Muscle layer of colon (tissue), 2 donors: Measurements from ENCODE around the gene EPHA2.
A peak's percentile ranks its signal among the peaks of the same experiment; 100 is the strongest.

ENCODE experiments used
- H3K27ac ChIP-seq: one replicate; pipeline ENCODE4 v1.7.0; 2013; ENCODE audit warnings: low read depth, mild to moderate bottlenecking, low read length, moderate library complexity
- H3K27me3 ChIP-seq, 2 donors: one replicate each; pipeline ENCODE4 v1.7.0; 2013; ENCODE audit warnings: low read length in 2 of 2, mild to moderate bottlenecking in 2 of 2; ENCODE audit not compliant: insufficient read depth in 2 of 2, control insufficient read depth in 1 of 2
- H3K36me3 ChIP-seq: one replicate; pipeline ENCODE4 v1.7.0; 2013; ENCODE audit warnings: mild to moderate bottlenecking, low read length; ENCODE audit not compliant: insufficient read depth
- H3K4me1 ChIP-seq: one replicate; pipeline ENCODE4 v1.7.0; 2013; ENCODE audit warnings: mild to moderate bottlenecking, low read length; ENCODE audit not compliant: insufficient read depth
- H3K4me3 ChIP-seq, 2 donors: one replicate each; pipeline ENCODE4 v1.7.0; 2013; ENCODE audit warnings: low read length in 2 of 2, low read depth in 1 of 2, mild to moderate bottlenecking in 1 of 2, moderate library complexity in 1 of 2
- H3K9ac ChIP-seq: one replicate; pipeline ENCODE4 v1.7.0; 2013; ENCODE audit warnings: low read length
- H3K9me3 ChIP-seq: one replicate; pipeline ENCODE4 v1.7.0; 2013; ENCODE audit warnings: mild to moderate bottlenecking, low read length
- donor health status: abdominal sarcoma.
- donor health status: Adenocarcinoma of cecum.

Gene EPHA2

GRCh38 chr1:16145662-16146278 is 10.1 kb downstream of the EPHA2 start:
- H3K4me1 ChIP-seq = peaks cover 48% of the 10 kb centered on the region
- no peaks in the 10 kb centered on the region for H3K9me3 ChIP-seq
- H3K4me3 ChIP-seq = peak overlapping the region; percentile 56 to 64
- peak overlapping the region; percentile 57 for H3K9ac ChIP-seq
- peak overlapping the region; percentile 73 for H3K27ac ChIP-seq
- H3K27me3 ChIP-seq = no peaks in the 10 kb centered on the region
- H3K36me3 ChIP-seq = peaks cover 6% of the 10 kb centered on the region

DNA sequence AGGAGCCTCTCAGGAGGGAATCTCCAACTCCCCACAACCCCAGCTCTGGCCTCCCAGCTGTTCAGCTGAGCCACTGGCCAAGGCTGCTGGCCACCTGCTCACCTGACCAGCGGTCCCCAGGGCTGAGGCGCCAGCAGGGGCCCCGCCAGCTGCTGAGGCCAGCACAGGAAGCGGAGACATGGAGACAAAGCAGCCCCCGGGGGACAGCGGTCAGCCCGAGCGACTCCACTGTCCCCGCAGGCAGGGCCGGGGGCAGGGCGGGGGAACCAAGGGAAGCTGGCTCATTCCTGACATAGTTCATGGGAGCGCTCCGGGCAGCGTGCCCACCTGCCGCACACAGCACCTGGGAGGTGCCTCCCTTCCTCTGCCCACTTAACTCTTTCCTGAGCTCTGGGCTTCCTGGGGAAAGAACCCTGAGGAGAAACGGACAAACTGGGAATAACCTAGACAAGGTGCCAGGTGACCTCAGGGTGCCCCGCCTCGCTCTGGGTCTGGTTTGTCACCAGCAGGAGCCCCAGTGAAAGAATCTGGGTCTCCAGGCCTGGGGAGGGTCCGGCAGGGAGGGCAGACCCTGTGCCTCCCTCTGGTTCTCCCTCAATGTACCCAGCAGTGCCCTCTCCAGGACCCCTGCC is 10.7 kb downstream of the EPHA2 start:
- no peaks in the 10 kb centered on the region for H3K27me3 ChIP-seq
- H3K4me3 ChIP-seq = peak overlapping the region; percentile 56 to 64
- H3K27ac ChIP-seq = peak overlapping the region; percentile 73
- peaks cover 6% of the 10 kb centered on the region for H3K36me3 ChIP-seq
- peaks cover 47% of the 10 kb centered on the region for H3K4me1 ChIP-seq
- H3K9me3 ChIP-seq = no peaks in the 10 kb centered on the region
- no peak overlapping the region for H3K9ac ChIP-seq

DNA sequence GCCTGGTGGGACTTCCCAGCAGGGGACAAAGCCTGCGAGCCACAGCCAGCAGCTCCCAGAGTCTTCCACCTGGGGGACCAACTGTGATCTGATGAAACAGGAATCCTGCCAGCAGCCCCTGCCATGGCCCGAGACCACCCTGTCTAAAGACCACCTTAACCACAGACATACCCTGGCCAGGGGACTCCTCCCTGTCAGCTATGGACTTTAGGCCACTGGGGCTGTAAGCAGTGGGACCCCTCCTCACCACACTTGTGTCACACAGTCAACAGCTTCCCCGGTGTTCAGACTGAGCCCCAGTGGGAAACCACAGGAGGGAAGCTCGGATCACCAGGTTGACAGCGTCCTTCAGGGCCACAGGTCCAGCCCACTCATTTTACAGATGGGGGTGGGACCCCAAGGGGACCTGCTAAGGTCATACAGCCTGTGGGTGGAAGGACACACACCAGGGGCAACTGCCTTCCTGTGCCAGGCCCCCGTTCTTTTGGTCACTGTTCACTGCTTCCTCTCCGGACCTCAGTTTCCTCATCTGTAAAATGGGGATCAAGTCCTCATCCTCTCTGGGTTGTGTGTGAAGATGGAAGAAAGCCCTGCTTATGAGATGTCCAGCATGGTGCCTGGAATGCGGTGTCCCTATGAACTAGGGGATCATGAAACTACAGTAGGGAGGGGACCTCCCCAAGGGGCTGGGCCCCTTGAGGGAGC is 11.4 kb downstream of the EPHA2 start:
- Histone ChIP-seq H3K4me1 (peaks cover 47% of the 10 kb centered on the region), H3K27me3 (no peaks in the 10 kb centered on the region), H3K9me3 (no peaks in the 10 kb centered on the region), H3K9ac (no peak overlapping the region), H3K27ac (no peak overlapping the region), H3K36me3 (peaks cover 6% of the 10 kb centered on the region), H3K4me3 (no peak overlapping the region)

- Histone ChIP-seq H3K36me3 (peaks cover 6% of the 10 kb centered on the region), H3K4me3 (no peak overlapping the region), H3K4me1 (peaks cover 47% of the 10 kb centered on the region), H3K27ac (no peak overlapping the region), H3K9ac (no peak overlapping the region), H3K9me3 (no peaks in the 10 kb centered on the region), H3K27me3 (no peaks in the 10 kb centered on the region)
These were observed 12.1 kb downstream of the EPHA2 start for GRCh38 chr1:16143566-16144324.

- H3K36me3 ChIP-seq = peaks cover 6% of the 10 kb centered on the region
- no peaks in the 10 kb centered on the region for H3K27me3 ChIP-seq
- H3K9me3 ChIP-seq = no peaks in the 10 kb centered on the region
- H3K27ac ChIP-seq = no peak overlapping the region
- H3K4me3 ChIP-seq = no peak overlapping the region
- H3K4me1 ChIP-seq = peaks cover 47% of the 10 kb centered on the region
- no peak overlapping the region for H3K9ac ChIP-seq
These were observed 12.8 kb downstream of the EPHA2 start for GRCh38 chr1:16143005-16143565.

- H3K4me1 ChIP-seq = peaks cover 44% of the 10 kb centered on the region
- H3K36me3 ChIP-seq = peaks cover 4% of the 10 kb centered on the region
- H3K27ac ChIP-seq = no peak overlapping the region
These were observed 13.4 kb downstream of the EPHA2 start for GRCh38 chr1:16142383-16142995.

GRCh38 chr1:16141573-16142336 is 14.1 kb downstream of the EPHA2 start:
- Histone ChIP-seq H3K27ac (peak overlapping the region; percentile 44), H3K9ac (no peak overlapping the region), H3K4me1 (peaks cover 37% of the 10 kb centered on the region), H3K9me3 (no peaks in the 10 kb centered on the region), H3K36me3 (no peaks in the 10 kb centered on the region), H3K4me3 (no peak overlapping the region), H3K27me3 (no peaks in the 10 kb centered on the region)

More at GRCh38 chr1:16142383-16142995, 13.4 kb downstream of the EPHA2 start:
- Histone ChIP-seq H3K27me3 (no peaks in the 10 kb centered on the region), H3K9ac (no peak overlapping the region), H3K9me3 (no peaks in the 10 kb centered on the region), H3K4me3 (no peak overlapping the region)

DNA sequence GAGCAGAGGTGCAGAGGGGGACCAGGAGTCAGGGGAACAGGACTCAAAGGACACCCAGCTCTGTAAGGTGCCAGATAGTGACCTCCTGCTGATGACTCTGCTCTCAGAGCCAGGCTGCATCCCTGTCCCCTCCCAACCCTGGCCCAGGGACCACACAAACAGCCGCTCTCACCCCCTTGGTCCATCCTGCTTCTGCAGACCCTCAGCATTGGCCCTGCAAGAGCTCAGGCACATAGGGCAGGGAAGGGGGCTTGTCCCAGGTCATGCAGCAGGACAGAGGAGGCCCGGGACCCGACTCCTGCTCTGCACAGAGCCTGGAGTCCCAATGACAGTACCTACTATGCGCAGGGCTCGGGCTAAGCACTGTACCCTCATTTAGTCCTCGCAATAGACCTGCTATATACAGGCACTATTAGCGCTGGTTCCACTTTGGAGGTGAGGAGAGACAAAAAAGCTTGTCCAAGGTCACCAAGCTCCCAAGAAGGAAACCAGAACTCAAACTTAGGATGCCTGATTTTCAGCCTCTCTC is 15.7 kb downstream of the EPHA2 start:
- Histone ChIP-seq H3K27me3 (no peaks in the 10 kb centered on the region), H3K4me1 (peaks cover 21% of the 10 kb centered on the region), H3K4me3 (no peak overlapping the region), H3K36me3 (no peaks in the 10 kb centered on the region), H3K27ac (no peak overlapping the region), H3K9ac (no peak overlapping the region), H3K9me3 (no peaks in the 10 kb centered on the region)

DNA sequence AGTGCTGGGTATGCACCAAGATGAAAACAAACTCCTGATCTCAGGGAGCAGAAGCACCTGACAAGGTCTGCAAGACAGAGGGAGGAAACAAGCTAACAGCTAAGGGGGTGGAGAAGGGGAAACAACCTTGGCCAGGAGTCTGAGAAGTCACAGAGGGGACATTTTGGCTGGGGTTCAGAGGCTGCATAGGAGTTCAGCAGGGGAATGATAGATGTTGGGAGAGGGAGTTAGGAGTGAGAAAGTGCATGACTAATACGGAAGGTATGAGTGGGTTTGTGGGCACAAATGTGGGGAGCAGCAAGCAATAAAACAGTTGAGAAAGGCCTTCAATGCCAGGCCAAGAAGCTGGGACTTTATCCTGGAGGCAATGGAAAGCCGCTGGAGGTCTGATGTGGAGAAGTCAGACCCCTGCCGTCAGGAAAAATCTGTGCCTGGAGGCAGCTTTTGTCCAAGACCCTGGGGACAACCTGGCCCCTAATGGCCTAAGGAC is 16.4 kb downstream of the EPHA2 start:
- Histone ChIP-seq H3K36me3 (no peaks in the 10 kb centered on the region), H3K4me3 (no peak overlapping the region), H3K27me3 (no peaks in the 10 kb centered on the region), H3K9me3 (no peaks in the 10 kb centered on the region), H3K27ac (no peak overlapping the region), H3K4me1 (peaks cover 17% of the 10 kb centered on the region), H3K9ac (no peak overlapping the region)

GRCh38 chr1:16138772-16139221 is 17.1 kb downstream of the EPHA2 start:
- H3K27me3 ChIP-seq = no peaks in the 10 kb centered on the region
- peaks cover 17% of the 10 kb centered on the region for H3K4me1 ChIP-seq
- H3K9ac ChIP-seq = no peak overlapping the region
- no peak overlapping the region for H3K4me3 ChIP-seq
- no peaks in the 10 kb centered on the region for H3K36me3 ChIP-seq
- no peak overlapping the region for H3K27ac ChIP-seq
- no peaks in the 10 kb centered on the region for H3K9me3 ChIP-seq
